Lung (tissue), 12 donors: ENCODE results near the gene HCN4. TPM values are rescaled to one million over a fixed set of nuclear protein-coding genes. Genes with fewer than 3 reads are reported as not detected.

Experiments used
- ATAC-seq: fragments of 200-7000 bp; cut with Tn5 transposase; one replicate; pipeline ENCODE4 v1.9.1; 2020; ENCODE audit warnings: moderate number of reproducible peaks; ENCODE audit not compliant: insufficient read depth, low FRiP score
- DNase-seq, 3 donors: peaks; one replicate each; pipeline ENCODE4 v3.0.0-alpha.2; 2013 to 2017
- H3K27ac ChIP-seq, 2 donors: one replicate each; pipeline ENCODE4 v1.5.1; 2013; ENCODE audit warnings: mild to moderate bottlenecking in 2 of 2, moderate library complexity in 2 of 2, control low read depth in 1 of 2, inconsistent platforms in 1 of 2, low read depth in 1 of 2, low read length in 1 of 2
- H3K27me3 ChIP-seq, 3 donors: one replicate each; pipeline ENCODE4 v1.5.1; 2013; ENCODE audit warnings: low read length in 2 of 3; ENCODE audit not compliant: control insufficient read depth in 3 of 3, insufficient read depth in 3 of 3
- H3K36me3 ChIP-seq, 4 donors: one replicate each; pipeline ENCODE4 v1.5.1; 2013; ENCODE audit warnings: low read length in 4 of 4, mild to moderate bottlenecking in 1 of 4, moderate library complexity in 1 of 4; ENCODE audit not compliant: control insufficient read depth in 4 of 4, insufficient read depth in 4 of 4
- H3K4me1 ChIP-seq, 5 donors: one replicate each; pipeline ENCODE4 v1.5.1; 2013; ENCODE audit warnings: low read length in 5 of 5, mild to moderate bottlenecking in 2 of 5, moderate library complexity in 1 of 5; ENCODE audit not compliant: control insufficient read depth in 5 of 5, insufficient read depth in 5 of 5
- H3K4me3 ChIP-seq: one replicate; pipeline ENCODE4 v1.5.1; 2013; ENCODE audit warnings: mild to moderate bottlenecking, control low read depth, moderate library complexity
- H3K9ac ChIP-seq, 2 donors: one replicate each; pipeline ENCODE4 v1.5.1; 2013; ENCODE audit warnings: low read length in 2 of 2, control low read depth in 1 of 2; ENCODE audit not compliant: insufficient read depth in 1 of 2
- H3K9me3 ChIP-seq, 4 donors: one replicate each; pipeline ENCODE4 v1.5.1; 2013; ENCODE audit warnings: low read length in 3 of 4, mild to moderate bottlenecking in 1 of 4, moderate library complexity in 1 of 4; ENCODE audit not compliant: control insufficient read depth in 4 of 4, insufficient read depth in 3 of 4
- CTCF ChIP-seq: IDR thresholded peaks from 2 replicates; pipeline ENCODE4 v1.5.1; 2012; ENCODE audit warnings: mild to moderate bottlenecking; ENCODE audit errors: control extremely low read depth, extremely low read depth
- WGBS, 2 donors: extraction: QIAGEN DNeasy Blood & Tissue Kit; methylation state at CpG; one replicate each; pipeline ENCODE4 v1.1.7; 2013; 5-methylcytosine and 5-hydroxymethylcytosine counted together
- polyA plus RNA-seq, 2 donors: library from polyadenylated mRNA; stranded (reverse); fragments of 200-250 nt; gene quantifications; one replicate each; pipeline ENCODE4 v1.2.1, GENCODE V29; 2013
- total RNA-seq, 2 donors: library from RNA; depleted of rRNA in 1 of 2; stranded (reverse); fragments of >200 nt in 1 of 2; gene quantifications; one replicate each; pipeline ENCODE4 v1.2.1, GENCODE V29; 2014 to 2021
- donor health status: control.
- donor health status: control.
- donor health status: Bipolar disorder and iron deficiency.
- donor health status: healthy.
- donor health status: DM: yes; HTN: yes; CAD: no.

Gene HCN4
- total and polyA plus RNA-seq, 4 donors: 0.06 to 1.0 (median 0.21) TPM

GRCh38 chr15:73296609-73297353 is 72.0 kb downstream of the HCN4 start:
- 81 to 91% methylated on average over 9 of the region's 9 CpGs for WGBS, 2 donors

GRCh38 chr15:73295630-73296286 is 73.0 kb downstream of the HCN4 start:
- DNase-seq (peak in 1 of 3 donors; percentile 24), ATAC-seq (no peak)
- no peak for TF ChIP-seq CTCF
- peaks cover 2 to 43% (median 9%) of the 10 kb centered on the region in 4 donors for H3K36me3 ChIP-seq
- H3K4me3 ChIP-seq: no peak overlapping the region
- 32 to 58% methylated on average over 6 of the region's 6 CpGs for WGBS, 2 donors
- no peaks in the 10 kb centered on the region for H3K27me3 ChIP-seq
- H3K4me1 ChIP-seq: no peaks in the 10 kb centered on the region
- no peaks in the 10 kb centered on the region for H3K9me3 ChIP-seq
- no peak overlapping the region for H3K9ac ChIP-seq
- H3K27ac ChIP-seq: no peak overlapping the region

More at GRCh38 chr15:73296609-73297353, 72.0 kb downstream of the HCN4 start:
- ATAC-seq (no peak), DNase-seq (no peak)
- Histone ChIP-seq H3K36me3 (peaks cover 2 to 48% (median 12%) of the 10 kb centered on the region in 4 donors), H3K27me3 (no peaks in the 10 kb centered on the region), H3K9me3 (no peaks in the 10 kb centered on the region), H3K9ac (no peak overlapping the region), H3K4me3 (no peak overlapping the region), H3K4me1 (no peaks in the 10 kb centered on the region), H3K27ac (no peak overlapping the region)
- no peak for TF ChIP-seq CTCF

GRCh38 chr15:73293773-73294172 is 75.0 kb downstream of the HCN4 start:
- ATAC-seq: no peak
- no peak for TF ChIP-seq CTCF
- Histone ChIP-seq H3K9ac (no peak overlapping the region), H3K4me3 (no peak overlapping the region), H3K4me1 (no peaks in the 10 kb centered on the region), H3K36me3 (peaks cover 7 to 50% (median 12%) of the 10 kb centered on the region in 4 donors), H3K9me3 (no peaks in the 10 kb centered on the region), H3K27me3 (no peaks in the 10 kb centered on the region), H3K27ac (no peak overlapping the region)
- WGBS, 2 donors: 29 to 65% methylated on average over 4 of the region's 4 CpGs
- no peak for DNase-seq
